ENCODE results near the gene ARHGAP19.

GRCh38 chr10:97175586-97175985 is 116.9 kb downstream of the ARHGAP19 start:
- TF ChIP-seq, protein P1, sequence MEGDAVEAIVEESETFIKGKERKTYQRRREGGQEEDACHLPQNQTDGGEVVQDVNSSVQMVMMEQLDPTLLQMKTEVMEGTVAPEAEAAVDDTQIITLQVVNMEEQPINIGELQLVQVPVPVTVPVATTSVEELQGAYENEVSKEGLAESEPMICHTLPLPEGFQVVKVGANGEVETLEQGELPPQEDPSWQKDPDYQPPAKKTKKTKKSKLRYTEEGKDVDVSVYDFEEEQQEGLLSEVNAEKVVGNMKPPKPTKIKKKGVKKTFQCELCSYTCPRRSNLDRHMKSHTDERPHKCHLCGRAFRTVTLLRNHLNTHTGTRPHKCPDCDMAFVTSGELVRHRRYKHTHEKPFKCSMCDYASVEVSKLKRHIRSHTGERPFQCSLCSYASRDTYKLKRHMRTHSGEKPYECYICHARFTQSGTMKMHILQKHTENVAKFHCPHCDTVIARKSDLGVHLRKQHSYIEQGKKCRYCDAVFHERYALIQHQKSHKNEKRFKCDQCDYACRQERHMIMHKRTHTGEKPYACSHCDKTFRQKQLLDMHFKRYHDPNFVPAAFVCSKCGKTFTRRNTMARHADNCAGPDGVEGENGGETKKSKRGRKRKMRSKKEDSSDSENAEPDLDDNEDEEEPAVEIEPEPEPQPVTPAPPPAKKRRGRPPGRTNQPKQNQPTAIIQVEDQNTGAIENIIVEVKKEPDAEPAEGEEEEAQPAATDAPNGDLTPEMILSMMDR (IDR thresholded peaks at IDR 0.05): no peak
- no peak for TF ChIP-seq POLR2A (IDR thresholded peaks at IDR 0.05)
